ENCODE results near the gene ACP6.
A peak's percentile ranks its signal among the peaks of the same experiment; 100 is the strongest.

ACP6 gene

DNA sequence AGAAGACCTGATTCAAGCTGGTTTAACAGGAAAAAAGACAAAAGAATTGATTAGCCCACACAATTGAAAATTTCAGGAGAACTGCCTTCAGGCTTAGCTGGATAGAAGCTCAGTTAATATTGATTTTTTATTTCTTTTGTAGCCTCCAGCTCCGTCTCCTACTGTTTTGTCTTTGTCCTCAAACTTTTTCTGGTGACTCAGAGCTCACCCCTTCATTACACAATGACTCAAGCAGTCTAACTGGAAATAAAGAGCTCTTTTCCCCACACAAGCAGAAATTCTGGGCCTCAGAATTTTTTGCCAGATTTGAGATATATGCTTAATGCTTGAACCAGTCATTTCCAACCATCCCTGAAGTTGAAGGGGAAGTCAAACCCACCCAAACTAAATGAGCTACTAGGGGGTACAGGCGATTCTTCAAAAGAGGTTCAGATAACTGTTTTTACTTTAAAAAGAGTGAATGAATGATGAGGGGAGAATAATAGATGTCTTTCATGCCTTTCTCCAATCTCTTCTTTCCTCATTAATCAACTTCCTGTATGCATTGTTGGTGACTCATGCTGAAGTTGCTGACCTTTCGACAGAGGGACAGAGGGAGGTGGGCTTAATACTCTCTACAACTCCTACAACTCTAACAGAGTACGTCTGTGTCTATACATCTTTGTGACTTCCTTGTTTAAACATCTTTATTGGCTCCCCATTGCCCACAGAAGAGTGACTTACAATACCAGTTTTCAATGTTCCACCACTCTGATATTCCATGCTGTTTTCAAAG, 6.2 kb upstream of the ACP6 start:
- Histone ChIP-seq H3K4me1 (ENCODE audit: control insufficient read depth in 1 of 2, insufficient read depth in 1 of 2, low read depth in 1 of 2, low read length in 1 of 2) (peaks cover 0 to 5% of the 10 kb centered on the region in 2 experiments), H3K9me3 (peaks cover 15% of the 10 kb centered on the region), H3K4me3 (ENCODE audit: low read depth in 1 of 2, low read length in 1 of 2) (no peak overlapping the region), H3K36me3 (no peaks in the 10 kb centered on the region), H3K27me3 (no peaks in the 10 kb centered on the region), H3K27ac (no peak overlapping the region)
- TF ChIP-seq, protein P1, sequence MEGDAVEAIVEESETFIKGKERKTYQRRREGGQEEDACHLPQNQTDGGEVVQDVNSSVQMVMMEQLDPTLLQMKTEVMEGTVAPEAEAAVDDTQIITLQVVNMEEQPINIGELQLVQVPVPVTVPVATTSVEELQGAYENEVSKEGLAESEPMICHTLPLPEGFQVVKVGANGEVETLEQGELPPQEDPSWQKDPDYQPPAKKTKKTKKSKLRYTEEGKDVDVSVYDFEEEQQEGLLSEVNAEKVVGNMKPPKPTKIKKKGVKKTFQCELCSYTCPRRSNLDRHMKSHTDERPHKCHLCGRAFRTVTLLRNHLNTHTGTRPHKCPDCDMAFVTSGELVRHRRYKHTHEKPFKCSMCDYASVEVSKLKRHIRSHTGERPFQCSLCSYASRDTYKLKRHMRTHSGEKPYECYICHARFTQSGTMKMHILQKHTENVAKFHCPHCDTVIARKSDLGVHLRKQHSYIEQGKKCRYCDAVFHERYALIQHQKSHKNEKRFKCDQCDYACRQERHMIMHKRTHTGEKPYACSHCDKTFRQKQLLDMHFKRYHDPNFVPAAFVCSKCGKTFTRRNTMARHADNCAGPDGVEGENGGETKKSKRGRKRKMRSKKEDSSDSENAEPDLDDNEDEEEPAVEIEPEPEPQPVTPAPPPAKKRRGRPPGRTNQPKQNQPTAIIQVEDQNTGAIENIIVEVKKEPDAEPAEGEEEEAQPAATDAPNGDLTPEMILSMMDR (IDR thresholded peaks at IDR 0.05), result no peak

DNA sequence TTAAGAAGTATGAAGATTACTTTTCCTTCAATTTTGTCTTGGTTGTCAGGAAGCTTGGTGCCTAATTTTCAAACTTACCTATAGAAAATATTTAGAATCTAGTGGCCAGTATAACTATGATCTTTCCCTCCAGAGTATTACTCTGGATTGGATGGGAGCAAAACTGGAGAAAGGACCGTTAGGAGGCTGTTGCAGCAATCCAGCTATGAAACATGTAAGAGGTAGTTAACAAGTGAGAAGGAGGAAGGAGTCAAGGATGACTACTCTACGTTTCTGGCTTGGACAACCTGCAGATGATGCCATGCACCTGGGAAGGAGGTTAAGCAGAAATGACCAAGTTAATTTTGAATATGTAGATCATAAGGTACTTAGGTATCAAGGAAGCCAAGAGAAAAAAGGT, 3.5 kb upstream of the ACP6 start:
- Histone ChIP-seq H3K9me3 (peaks cover 14% of the 10 kb centered on the region), H3K36me3 (no peaks in the 10 kb centered on the region), H3K4me1 (ENCODE audit: control insufficient read depth in 1 of 2, insufficient read depth in 1 of 2, low read depth in 1 of 2, low read length in 1 of 2) (peaks cover 17 to 22% of the 10 kb centered on the region in 2 experiments), H3K27me3 (no peaks in the 10 kb centered on the region), H3K27ac (no peak overlapping the region), H3K4me3 (ENCODE audit: low read depth in 1 of 2, low read length in 1 of 2) (no peak overlapping the region)
- TF ChIP-seq, protein P1 (IDR thresholded peaks at IDR 0.05), result no peak

DNA sequence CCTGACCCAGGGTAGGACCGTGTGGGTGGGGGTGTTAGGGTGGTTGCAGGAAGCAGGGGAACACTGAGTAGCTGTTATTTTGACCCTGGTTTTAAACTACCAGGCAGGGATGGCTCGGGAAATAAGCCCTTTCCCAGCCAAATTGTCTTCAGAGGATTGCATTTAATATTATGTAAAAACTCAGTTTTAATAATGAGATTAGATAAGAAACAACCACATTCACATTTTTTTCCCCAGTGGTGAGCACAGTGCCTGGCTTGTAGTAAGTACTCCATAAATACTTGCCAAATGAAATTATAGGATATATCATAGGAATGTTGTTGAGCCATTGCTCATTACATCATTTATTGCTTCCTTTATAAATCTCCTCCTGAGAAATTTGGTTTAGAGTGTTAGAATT, 3.1 kb upstream of the ACP6 start:
- no peak overlapping the region for H3K4me3 ChIP-seq (ENCODE audit: low read depth in 1 of 2, low read length in 1 of 2)
- no peak overlapping the region for H3K27ac ChIP-seq
- peaks cover 10% of the 10 kb centered on the region for H3K9me3 ChIP-seq
- H3K4me1 ChIP-seq (ENCODE audit: control insufficient read depth in 1 of 2, insufficient read depth in 1 of 2, low read depth in 1 of 2, low read length in 1 of 2), result peaks cover 21 to 27% of the 10 kb centered on the region in 2 experiments
- no peaks in the 10 kb centered on the region for H3K36me3 ChIP-seq
- no peaks in the 10 kb centered on the region for H3K27me3 ChIP-seq
- TF ChIP-seq, protein P1 (IDR thresholded peaks at IDR 0.05), result no peak

DNA sequence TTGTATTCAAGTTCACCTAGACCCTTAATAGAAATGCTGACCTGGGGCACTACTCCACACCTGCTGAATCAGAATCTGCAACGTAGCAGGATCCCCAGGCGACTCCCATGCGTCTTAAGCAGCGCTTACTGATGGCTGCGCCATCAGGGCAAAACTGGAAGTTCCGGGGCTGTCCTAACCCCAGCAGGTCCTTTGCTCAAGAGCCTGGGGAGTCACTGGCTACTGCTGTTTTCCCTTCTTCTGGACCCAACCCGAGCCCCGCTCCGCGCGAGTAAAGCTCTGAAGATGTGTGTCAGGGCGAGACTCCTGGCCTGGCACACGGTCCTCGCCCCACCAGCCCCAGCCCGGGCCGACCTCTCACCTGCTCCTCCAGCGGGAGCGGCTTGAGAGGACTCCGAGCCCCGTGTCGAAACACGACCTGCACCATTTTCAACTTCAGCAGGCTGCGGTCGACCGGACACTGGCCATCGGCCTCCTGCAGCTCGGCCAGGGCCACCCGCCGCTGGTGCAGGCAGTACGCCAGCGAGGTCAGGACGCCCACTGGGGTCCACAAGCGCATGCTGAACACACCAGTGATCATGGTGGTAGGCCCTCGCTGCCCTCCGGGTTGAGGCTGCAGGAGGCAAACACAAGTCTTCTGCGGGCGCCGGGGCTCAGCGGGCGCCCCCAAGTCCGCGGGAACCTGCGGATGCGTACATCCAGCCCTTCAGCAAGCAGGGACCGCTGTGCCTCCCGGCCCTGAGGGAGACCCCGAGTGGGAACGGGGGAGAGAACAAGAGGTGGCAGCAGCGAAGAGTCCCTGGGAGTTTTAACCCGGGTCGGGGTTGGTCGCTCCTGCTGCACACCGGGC, 630 bp downstream of the ACP6 start:
- H3K27me3 ChIP-seq, result no peaks in the 10 kb centered on the region
- no peaks in the 10 kb centered on the region for H3K9me3 ChIP-seq
- H3K4me3 ChIP-seq (ENCODE audit: low read depth in 1 of 2, low read length in 1 of 2), result peak overlapping the region; percentile 83 to 90
- no peaks in the 10 kb centered on the region for H3K36me3 ChIP-seq
- TF ChIP-seq, protein P1 (IDR thresholded peaks at IDR 0.05), result peak; percentile 36
- peak overlapping the region; percentile 88 for H3K27ac ChIP-seq
- peaks cover 29 to 35% of the 10 kb centered on the region in 2 experiments for H3K4me1 ChIP-seq (ENCODE audit: control insufficient read depth in 1 of 2, insufficient read depth in 1 of 2, low read depth in 1 of 2, low read length in 1 of 2)

DNA sequence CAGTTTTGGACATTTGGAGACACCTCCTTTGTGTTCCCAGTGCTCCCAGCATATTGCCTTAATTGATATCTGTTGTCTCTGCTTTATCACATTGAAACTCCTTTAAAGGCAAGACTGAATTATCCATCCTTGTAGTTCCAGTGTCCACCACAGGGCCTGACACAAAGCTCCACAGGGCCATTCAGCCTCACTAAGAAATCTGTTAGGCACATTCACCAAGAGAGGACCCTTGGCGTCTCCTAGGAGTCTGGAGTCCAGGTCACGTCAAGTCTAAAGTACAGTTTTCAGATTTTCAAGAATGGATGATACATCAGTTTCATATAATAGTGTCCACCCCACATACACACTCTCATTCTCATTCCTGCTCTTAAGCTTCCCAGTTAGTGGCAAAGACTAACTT, 4.8 kb downstream of the ACP6 start:
- Histone ChIP-seq H3K36me3 (no peaks in the 10 kb centered on the region), H3K4me1 (ENCODE audit: control insufficient read depth in 1 of 2, insufficient read depth in 1 of 2, low read depth in 1 of 2, low read length in 1 of 2) (peaks cover 34 to 36% of the 10 kb centered on the region in 2 experiments), H3K27me3 (no peaks in the 10 kb centered on the region), H3K9me3 (no peaks in the 10 kb centered on the region), H3K27ac (no peak overlapping the region), H3K4me3 (ENCODE audit: low read depth in 1 of 2, low read length in 1 of 2) (no peak overlapping the region)
- TF ChIP-seq, protein P1 (IDR thresholded peaks at IDR 0.05), result no peak
